ENCODE results near the gene COL26A1. TPM values are rescaled to one million over a fixed set of nuclear protein-coding genes. Genes with fewer than 3 reads are reported as not detected.

Gene COL26A1
- polyA plus RNA-seq, 1 donor (not counting 4 experiments of a cell fraction or from before 2014, with no cell fraction given), result not detected

DNA sequence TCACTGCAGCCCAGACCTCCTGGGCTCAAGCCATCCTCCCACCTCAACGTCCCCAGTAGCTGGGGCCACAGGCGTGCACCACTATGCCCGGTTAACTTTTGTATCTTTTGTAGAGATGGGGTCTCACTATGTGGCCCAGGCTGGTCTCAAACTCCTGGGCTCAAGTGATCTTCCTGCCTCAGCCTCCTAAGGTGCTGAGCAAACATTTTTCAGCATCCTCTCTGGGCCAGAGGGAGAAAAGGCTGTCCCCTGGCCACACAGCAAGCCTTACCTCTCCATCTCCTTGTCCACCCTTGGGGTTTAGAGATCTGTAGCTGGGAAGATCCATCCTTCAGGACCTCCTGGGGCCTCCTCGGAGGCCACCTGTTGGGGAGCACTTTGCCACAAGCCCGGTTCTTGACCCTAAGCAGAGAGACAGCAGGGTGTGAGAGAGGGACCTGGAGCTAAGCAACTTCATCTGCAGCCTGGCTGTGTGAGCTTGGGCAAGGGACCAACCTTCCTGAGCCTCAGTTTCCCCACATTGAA lies 180.6 kb downstream of the COL26A1 start:
- DNase-seq (ENCODE audit: low read depth, low spot score) (no peak), FAIRE-seq (no peak)
- Histone ChIP-seq H3K9me3 (ENCODE audit: control insufficient read depth, low read depth, low read length) (no peaks in the 10 kb centered on the region), H3K27me3 (ENCODE audit: control insufficient read depth, extremely low read depth, insufficient read depth, low read length) (no peaks in the 10 kb centered on the region), H2AFZ (ENCODE audit: control insufficient read depth, low read length) (no peak overlapping the region), H3K79me2 (ENCODE audit: control insufficient read depth, insufficient read depth, low read length) (no peaks in the 10 kb centered on the region), H3K4me1 (ENCODE audit: control insufficient read depth, extremely low read depth, insufficient read depth, low read length) (no peaks in the 10 kb centered on the region), H3K4me3 (ENCODE audit: control insufficient read depth in 2 of 3, extremely low read depth in 1 of 3, insufficient read depth in 2 of 3, low read depth in 1 of 3, low read length in 3 of 3) (no peak overlapping the region), H3K4me2 (ENCODE audit: control insufficient read depth, extremely low read depth, insufficient read depth, low read depth, low read length) (no peak overlapping the region), H3K27ac (ENCODE audit: control insufficient read depth, insufficient read depth, low read length) (no peak overlapping the region), H3K9me1 (ENCODE audit: control insufficient read depth, extremely low read depth, insufficient read depth, low read length) (no peaks in the 10 kb centered on the region), H3K9ac (ENCODE audit: control insufficient read depth, extremely low read depth, insufficient read depth, low read length) (no peak overlapping the region), H3K36me3 (ENCODE audit: control insufficient read depth in 2 of 2, extremely low read depth in 1 of 2, insufficient read depth in 2 of 2, low read length in 2 of 2) (no peaks in the 10 kb centered on the region), H4K20me1 (ENCODE audit: control insufficient read depth, extremely low read depth, insufficient read depth, low read length) (no peaks in the 10 kb centered on the region)
- dilution Hi-C loops (cut with MboI; ENCODE audit: extremely low pct_ligation_motif_present, low sequenced_read_pairs), result no loop called here
- TF ChIP-seq EZH2 (IDR thresholded peaks at IDR 0.05; ENCODE audit: low read length), result no peak
- TF ChIP-seq, protein P1, sequence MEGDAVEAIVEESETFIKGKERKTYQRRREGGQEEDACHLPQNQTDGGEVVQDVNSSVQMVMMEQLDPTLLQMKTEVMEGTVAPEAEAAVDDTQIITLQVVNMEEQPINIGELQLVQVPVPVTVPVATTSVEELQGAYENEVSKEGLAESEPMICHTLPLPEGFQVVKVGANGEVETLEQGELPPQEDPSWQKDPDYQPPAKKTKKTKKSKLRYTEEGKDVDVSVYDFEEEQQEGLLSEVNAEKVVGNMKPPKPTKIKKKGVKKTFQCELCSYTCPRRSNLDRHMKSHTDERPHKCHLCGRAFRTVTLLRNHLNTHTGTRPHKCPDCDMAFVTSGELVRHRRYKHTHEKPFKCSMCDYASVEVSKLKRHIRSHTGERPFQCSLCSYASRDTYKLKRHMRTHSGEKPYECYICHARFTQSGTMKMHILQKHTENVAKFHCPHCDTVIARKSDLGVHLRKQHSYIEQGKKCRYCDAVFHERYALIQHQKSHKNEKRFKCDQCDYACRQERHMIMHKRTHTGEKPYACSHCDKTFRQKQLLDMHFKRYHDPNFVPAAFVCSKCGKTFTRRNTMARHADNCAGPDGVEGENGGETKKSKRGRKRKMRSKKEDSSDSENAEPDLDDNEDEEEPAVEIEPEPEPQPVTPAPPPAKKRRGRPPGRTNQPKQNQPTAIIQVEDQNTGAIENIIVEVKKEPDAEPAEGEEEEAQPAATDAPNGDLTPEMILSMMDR (optimal IDR thresholded peaks at IDR 0.05 in 1 of 3, IDR thresholded peaks at IDR 0.05 in 1 of 3, conservative IDR thresholded peaks at IDR 0.05 in 1 of 3; ENCODE audit: extremely low read depth in 1 of 3, insufficient read depth in 2 of 3, low read length in 3 of 3), result no peak

DNA sequence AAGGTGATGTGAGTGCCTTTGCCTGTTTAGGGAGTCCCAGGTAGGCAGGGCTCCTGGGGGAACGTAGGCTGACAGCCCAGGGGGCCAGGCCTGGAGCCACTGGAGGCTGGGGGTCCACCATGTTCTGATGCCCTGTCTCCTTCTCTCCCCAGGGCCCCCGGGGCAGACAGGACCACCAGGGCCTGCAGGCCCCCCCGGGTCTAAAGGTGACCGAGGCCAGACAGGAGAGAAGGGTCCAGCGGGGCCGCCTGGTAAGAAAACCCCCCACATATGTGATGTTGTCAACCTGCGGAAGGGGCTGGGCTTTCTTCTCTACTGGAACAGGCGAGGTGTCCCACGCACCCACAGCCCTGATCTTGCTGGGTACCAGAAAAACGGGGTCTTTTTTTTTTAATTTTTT lies 181.2 kb downstream of the COL26A1 start:
- no peak overlapping the region for H3K9ac ChIP-seq (ENCODE audit: control insufficient read depth, extremely low read depth, insufficient read depth, low read length)
- H2AFZ ChIP-seq (ENCODE audit: control insufficient read depth, low read length), result no peak overlapping the region
- no peaks in the 10 kb centered on the region for H3K9me3 ChIP-seq (ENCODE audit: control insufficient read depth, low read depth, low read length)
- FAIRE-seq, result no peak
- H3K4me2 ChIP-seq (ENCODE audit: control insufficient read depth, extremely low read depth, insufficient read depth, low read depth, low read length), result no peak overlapping the region
- no peaks in the 10 kb centered on the region for H3K9me1 ChIP-seq (ENCODE audit: control insufficient read depth, extremely low read depth, insufficient read depth, low read length)
- no peaks in the 10 kb centered on the region for H3K79me2 ChIP-seq (ENCODE audit: control insufficient read depth, insufficient read depth, low read length)
- DNase-seq (ENCODE audit: low read depth, low spot score), result no peak
- no peaks in the 10 kb centered on the region for H3K4me1 ChIP-seq (ENCODE audit: control insufficient read depth, extremely low read depth, insufficient read depth, low read length)
- no peaks in the 10 kb centered on the region for H4K20me1 ChIP-seq (ENCODE audit: control insufficient read depth, extremely low read depth, insufficient read depth, low read length)
- H3K27me3 ChIP-seq (ENCODE audit: control insufficient read depth, extremely low read depth, insufficient read depth, low read length), result no peaks in the 10 kb centered on the region
- no peak overlapping the region for H3K4me3 ChIP-seq (ENCODE audit: control insufficient read depth in 2 of 3, extremely low read depth in 1 of 3, insufficient read depth in 2 of 3, low read depth in 1 of 3, low read length in 3 of 3)
- no peak for TF ChIP-seq EZH2 (IDR thresholded peaks at IDR 0.05; ENCODE audit: low read length)
- TF ChIP-seq, protein P1 (optimal IDR thresholded peaks at IDR 0.05 in 1 of 3, IDR thresholded peaks at IDR 0.05 in 1 of 3, conservative IDR thresholded peaks at IDR 0.05 in 1 of 3; ENCODE audit: extremely low read depth in 1 of 3, insufficient read depth in 2 of 3, low read length in 3 of 3), result no peak
- dilution Hi-C loops (cut with MboI; ENCODE audit: extremely low pct_ligation_motif_present, low sequenced_read_pairs), result no loop called here
- no peaks in the 10 kb centered on the region for H3K36me3 ChIP-seq (ENCODE audit: control insufficient read depth in 2 of 2, extremely low read depth in 1 of 2, insufficient read depth in 2 of 2, low read length in 2 of 2)
- H3K27ac ChIP-seq (ENCODE audit: control insufficient read depth, insufficient read depth, low read length), result no peak overlapping the region

Measured in keratinocyte (primary cell).